GM19452 (cell line): ENCODE measurements around the gene HMG20A.

Experiments
- ATAC-seq: cut with Tn5 transposase; IDR thresholded peaks from one replicate; pipeline ENCODE4 v1.9.1; 2021; ENCODE audit not compliant: unreplicated experiment

The HMG20A gene

DNA sequence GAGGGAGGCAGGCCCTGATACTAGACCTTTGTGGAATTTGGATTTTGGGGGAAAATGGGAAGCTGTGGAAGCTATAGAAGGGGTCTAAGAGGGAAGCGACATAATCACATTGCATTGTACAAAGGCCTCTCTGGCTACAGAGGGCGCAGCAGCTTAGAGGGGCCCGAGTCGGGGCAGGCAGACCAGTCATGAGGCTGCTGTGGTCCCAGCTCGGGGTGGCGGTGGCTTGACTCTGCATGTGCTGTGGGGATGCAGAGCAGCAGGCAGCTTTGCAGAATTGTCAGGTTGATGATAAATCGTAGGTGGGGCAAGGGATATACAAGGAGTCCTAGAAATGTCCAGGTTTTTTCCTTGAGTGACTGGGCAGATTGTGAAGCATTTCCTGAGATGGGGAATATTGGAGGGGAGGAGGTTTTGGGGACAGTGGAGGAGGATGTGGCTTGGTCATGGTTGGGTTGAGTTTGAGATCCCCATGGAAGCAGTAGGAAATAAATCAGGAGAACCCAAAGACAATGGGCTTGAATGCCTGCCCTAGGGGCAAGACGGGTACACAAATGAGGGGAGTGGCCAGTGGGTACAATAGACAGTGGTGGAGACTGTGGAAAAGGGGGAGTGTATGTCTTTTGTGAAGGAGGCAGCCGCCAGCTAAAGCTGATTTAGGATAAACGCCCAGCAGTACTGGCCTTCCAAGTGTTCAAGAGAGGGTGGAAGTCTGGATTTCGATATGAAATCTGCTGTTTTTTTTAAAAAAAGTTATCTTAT lies 94.1 kb downstream of the HMG20A start:
- ATAC-seq = no peak

DNA sequence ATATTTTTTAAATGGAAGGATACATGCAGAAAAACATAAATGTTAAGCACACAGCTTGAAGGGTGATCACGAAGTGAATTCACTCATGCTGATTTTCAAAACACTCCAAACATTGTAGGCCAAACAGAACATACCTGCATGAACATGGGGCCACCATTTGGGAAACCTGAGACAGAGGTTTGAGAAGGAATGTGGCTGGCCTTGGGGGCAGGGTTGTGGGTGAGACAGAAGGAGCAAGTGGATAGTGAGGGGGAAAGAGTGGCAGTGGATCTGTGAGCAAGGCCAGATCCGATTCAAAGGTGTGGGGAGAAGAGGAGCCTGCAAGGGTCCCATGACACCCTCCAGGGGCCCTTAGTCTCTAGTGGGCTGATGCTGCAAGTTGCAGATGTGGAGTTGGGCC lies 94.9 kb downstream of the HMG20A start:
- no peak for ATAC-seq

DNA sequence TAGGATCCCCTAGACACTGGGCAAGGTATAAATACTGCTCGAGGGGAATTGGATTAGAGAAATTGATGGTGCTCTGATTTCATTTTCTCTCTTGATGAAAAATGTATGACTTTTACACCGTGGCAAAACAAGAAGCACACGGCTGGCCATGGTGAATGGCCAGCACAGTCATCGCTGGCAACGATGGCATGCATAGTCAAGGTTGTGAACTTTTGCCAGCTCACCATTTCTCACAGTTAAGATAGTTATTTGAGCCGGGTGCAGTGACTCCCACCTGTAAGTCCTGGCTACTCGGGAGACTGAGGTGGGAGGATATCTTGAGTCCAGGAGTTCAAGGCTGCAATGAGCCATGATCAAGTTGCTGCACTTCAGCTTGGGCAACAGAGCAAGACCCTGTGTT lies 95.4 kb downstream of the HMG20A start:
- ATAC-seq = no peak

DNA sequence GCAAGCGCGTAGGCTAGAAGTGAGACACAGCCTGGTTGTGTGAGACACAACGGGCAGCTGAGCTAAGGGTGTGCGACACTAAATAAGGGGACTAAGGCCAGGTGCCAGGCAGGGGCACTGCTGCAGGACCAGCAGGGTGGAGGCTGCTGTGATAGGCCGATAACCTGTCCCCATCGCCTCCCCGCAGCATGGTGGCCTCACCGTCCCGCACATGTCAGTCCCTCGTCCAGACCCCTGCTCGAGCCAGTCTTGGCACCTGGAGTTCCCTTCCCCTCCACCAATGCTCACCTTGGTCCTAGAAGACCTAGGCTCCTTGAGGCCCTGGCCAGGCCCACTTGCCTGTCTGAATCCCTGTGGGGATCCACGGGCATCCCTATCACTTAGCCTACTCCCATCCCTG lies 96.1 kb downstream of the HMG20A start:
- no peak for ATAC-seq

DNA sequence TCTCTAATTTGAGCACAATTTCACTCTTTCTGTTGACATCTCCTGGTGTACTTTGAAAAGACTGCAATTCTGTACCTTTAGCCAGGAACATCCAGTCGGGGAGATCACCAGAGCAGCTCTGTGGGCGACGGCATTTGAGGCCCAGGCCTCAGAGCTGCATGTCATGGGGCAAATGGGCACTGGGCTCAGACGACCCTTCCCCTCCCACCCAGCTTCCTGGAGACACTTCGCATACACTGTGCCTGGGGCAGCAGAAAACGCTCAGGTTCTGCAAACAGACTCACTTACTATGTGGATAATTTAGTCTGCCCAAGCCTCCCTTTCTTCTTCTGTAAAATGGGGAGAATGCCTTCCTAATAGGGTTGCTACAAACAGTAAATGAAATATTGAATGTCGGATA lies 96.9 kb downstream of the HMG20A start:
- no peak for ATAC-seq

DNA sequence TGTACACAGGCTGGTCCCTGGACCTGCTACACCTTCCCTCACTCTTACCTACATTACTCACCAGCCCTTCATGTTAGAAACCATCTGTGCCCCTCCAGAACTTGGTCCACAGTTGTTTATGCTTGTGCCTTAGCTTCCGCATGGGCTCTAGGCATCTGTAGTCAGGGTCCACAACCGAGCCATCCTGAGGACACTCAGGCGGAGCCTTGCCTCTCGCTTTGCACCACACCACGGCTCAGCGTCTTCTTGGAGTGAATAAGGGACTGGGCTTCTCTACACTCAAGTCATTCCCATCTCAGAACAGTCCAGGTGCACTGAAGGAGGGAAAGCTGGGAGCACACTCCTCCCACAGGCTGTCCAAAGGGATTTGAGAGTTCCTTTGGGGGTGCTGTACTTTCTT lies 97.8 kb downstream of the HMG20A start:
- no peak for ATAC-seq

DNA sequence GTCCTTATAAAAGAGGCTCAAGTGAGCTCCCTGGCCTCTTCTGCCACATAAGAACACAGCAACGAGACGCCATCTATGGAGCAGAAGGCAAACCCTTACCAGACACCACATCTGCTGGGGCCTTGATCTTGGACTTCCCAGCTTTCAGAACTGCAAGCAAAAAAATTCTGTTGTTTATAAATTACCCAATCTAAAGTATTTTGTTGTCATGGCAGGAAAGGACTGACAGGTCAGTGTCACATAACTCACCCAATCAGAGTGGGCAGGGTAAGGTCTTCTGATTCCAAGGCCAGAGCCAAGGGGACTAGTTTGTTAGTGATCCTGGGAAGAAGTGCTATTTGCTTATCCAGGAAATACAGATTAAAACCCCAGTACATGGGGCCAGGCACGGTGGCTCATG lies 98.9 kb downstream of the HMG20A start:
- ATAC-seq = no peak

DNA sequence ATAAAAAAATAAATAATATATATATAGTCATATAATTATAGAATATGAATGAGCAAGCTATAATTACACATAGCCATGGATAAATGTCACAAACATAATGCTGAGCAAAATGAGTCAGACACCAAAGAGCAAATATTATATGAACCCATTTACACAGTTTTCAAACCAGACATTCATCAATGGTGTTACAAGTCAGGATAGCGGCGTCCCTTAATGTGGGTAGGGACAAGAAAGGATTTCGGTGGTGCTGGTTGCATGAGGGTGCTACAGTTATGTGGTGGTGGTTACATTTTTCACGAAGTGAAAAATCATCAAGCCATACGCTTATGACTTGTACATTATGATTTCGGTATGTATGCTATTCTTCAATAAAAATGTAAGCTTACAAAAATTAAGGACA lies 100.5 kb downstream of the HMG20A start:
- ATAC-seq = no peak

DNA sequence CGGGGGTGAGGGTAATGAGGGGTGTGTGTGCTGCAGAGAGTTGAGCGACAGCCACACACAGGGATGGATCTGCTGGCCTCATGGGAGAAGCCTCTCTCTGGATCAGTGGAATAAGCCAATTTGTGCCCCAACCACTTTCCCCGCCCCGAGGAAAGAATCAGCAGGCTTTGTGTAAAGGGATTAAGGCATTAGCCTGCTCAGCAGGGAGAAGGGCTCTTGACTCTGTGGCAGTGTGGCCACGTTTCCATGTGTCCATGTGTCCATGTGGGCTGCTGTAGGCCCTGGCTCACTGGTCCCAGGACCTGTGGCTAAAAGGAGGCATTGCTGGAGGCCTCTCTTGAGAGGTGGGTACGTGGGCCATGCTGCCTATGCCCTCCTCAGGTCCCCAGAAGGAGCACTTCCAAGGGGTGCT lies 104.7 kb downstream of the HMG20A start:
- no peak for ATAC-seq

DNA sequence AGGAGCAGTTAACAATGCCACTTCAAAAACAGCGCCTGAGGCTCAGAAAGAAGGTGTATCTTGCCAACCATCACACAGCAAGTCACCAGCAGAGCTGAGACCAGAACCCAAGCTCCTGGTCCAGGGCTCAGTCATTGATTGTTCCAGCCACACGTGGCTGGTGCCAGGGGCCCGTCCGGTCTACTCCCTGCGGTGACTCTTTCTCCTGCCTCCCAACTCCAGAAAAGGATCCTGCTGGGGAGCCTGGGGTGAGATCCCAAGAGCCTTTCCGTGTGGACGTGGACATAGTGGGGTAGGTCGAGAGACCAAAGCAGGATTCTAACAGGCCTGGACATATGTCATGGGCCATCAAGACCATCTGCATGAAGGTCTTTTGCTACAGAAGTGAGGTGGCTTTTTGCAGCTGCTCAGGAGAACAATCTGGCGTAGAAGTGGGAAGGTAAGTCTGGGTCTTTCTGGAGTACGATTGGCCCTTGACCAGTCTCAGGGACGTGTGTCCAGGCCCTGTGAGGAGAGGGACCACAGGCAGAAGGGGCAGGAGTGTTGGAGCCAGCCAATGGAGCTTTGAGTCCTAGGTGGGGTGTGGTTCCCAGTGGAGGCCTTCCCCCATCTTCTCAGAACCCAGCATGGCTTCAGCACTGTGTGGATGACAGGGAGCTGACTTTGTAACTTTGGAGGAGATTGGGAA lies 105.4 kb downstream of the HMG20A start:
- ATAC-seq = no peak

DNA sequence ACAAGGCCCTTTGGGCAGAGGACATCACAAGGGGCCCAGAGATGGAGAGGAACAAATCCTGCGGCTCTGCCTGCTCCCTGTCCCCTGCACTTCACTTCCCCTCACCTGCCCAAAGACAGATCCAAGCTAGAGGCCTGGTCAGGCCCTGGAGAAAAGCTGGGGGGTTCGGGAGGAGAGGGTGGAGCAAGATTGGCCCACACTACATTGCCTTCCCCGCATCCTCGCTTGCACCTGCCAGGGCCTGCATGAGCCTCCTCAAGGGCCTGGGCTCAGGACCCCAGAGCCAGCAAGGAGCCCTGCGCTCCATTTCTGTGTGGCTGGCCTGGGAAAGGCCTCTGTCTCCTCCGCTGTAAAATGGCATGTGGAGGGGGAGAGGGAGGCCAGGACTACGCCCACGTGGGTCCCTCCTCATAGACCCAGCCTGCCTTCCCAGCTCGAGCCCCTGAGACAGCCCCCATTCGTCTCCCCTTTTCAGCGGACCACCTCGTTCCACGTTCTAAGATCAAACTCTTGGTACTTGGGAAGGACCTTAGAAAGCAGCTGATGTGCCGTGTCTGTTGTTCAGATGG lies 106.0 kb downstream of the HMG20A start:
- ATAC-seq = no peak

DNA sequence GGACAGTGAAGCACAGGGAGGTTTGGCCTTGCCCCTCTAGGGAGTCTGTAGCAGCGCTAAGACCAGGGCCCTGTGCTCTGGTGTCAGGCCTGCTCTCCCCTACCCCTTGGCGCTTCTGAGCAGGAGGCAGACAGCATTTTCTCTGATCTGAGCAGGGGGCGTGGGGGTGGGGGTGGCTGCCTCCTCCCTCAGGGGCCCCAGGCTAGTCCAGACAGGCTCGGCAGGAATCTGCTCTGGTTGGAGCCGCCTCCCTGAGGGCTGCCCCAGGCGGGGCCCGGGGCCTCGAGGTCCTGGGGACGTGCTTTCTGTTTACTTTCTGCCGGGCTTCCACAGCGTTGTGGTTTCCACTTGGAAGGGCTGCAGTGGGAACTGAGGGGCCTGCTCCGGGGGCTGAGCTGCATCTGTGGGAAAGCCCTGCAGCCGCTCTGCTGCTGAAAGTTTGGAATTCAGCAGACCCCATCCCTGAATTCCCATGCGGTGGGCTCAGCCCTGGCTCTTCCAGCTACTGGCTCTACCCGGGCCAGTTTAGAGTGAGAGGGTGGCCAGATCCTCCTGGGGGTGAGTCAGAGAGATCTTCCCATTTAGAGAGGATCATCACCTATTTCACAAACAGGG lies 106.6 kb downstream of the HMG20A start:
- no peak for ATAC-seq

DNA sequence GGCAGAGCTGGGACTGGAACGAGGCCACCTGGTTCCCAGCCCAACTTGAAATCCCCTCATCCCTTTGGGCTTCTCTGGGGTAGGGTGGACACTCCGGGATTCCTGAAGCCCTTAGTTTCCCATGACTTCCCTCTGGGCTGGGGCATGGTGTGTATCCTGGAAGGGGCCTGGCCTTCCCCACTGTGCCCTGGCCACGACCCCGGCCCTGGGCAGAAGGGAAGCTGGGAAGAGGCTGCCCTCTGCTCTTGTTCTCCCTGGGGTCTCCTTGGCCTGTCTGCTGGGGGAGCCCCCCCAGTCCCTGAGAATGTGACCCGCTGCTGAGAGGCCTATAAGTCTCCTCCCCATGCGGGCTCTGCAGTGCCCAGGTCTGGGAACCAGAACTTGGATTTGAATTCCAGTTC lies 107.1 kb downstream of the HMG20A start:
- ATAC-seq = no peak

DNA sequence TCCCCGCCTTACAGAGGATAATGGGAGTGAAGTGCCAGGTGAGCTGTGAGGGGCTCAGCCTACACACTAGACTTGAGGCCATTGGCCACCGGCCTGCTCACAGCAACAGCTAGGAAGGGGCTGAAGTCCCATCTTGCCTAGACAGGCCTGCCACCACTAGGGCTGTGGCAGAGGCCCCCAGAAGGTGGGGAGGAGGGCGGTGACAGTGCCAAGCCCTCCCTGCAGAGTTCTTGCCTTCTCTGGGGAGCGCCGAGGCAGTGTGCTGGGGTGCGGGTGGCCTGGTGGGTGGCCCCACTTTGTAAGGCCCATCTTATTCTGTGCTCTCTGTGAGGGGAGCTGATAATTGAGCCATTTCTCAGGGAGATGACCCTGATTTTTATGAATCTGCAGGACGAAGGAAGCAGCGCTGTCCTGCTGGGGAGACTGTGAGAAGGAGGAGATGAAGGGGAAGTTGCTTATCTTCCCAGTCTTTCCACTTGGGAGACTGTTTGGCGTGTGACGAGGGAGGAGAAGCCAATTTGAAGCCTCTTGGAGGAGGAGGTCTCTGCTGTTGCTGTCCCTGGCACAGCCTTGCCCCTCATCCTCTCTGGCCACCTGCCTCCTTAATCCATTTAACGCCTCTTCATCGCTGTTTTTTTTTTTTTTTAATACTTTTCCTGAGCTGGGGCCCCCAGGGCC lies 107.7 kb downstream of the HMG20A start:
- no peak for ATAC-seq

DNA sequence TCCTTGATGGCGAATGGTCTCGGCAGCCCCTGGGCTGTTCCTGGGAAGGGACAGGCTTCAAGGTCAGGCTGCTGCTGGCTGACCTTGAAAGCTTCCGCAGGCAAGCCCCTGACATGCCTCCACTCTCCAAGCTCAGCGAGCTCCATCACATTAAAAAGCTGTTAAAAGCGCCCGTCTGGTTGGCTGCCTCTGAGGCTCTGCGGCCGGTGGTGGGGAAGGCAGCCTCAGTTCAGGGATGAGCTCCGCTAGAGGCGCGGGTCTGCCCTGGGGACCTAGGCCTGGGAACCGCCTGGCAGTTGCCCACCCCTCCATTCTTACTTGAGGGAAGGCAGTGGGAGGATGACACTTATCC lies 108.3 kb downstream of the HMG20A start:
- ATAC-seq = no peak

DNA sequence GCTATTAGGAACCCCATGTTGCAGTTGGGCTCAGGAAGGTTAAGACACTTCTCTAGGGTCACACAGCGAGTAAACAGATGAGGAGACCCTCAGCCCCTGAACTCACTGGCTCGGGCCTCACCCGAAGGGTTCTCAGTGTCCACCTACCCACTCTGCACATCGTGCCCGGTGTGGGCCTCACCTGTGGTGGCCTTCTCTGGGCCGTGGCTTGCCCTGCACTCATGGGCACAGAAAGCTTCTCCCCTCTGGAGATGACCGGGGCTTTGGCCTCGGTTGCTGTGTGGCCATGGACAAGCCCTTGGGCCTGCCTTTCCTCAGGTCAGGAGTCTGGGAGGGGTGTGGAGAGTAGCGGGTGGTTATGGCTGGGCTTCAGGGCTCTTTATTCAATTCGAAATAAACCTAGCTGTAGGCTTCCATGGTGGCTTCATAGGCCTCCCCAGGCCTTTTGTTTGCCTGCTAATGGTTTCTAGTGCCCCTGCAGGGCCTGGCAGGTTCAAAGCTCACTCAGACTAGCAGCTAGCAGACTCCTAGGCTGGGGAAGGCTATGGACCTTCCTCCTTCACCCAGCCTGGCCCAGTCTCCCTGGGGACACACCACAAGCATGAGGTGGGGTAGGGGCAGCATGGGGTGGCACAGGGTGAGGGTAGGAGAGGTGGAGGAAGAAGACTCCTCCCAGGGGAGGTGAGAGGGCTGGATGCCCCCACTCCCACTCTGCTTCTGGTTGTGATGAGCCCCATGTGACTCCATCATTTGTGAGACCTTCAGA lies 108.9 kb downstream of the HMG20A start:
- no peak for ATAC-seq

DNA sequence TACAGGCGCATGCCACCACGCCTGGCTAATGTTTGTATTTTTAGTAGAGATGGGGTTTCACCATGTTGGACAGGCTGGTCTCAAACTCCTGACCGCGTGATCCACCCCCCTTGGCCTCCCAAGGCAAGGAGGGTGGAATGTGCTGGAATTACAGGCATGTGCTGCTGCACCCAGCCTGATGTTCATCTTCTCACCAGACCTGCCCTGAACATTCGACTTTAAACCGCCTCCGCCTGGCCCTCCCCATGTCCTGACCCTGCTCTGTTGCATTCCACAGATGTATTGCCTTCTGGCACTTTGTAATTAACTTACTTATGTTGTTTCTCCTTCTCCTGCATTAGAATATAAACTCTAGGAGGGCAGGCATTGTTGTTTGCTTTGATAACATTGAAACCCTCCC lies 109.9 kb downstream of the HMG20A start:
- ATAC-seq = no peak

DNA sequence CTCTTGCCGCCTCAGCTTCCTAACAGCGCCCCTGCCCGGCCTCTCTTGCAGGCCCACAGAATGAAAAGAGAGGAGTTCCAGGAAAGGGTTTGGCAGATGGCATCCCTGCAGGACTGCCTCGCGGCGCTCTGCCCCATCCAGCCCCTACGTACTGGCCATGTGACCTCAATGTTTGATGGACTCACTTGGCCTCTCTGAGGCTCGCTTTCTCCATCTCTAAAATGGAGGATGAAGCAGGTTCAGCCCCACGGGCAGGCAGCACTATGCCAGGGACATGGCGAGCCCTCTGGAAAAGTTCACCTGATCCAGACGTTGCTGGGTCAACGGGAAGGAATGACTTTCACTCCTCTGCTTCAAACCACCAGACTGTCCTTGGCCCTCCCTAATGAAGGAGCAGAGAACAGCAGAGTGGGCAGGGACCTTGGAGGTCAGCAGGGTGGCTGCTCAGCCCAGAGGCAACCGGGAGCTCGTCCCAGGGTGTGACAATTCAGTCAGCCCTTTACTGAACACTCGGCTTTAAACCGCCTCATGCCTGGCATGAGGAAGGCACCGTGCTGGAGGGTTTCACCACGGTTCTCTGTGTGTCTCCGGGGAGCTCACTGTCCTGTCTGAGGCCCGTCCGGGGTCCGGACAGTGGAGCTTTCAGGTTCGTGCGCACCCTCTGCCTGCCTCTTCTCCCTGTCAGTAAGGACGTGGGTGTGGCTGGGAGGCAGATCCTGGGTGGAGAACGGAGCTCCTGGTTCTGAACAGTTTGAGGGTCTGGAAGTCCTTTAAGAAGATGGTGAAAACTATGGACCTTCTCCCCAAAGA lies 110.7 kb downstream of the HMG20A start:
- ATAC-seq = no peak

DNA sequence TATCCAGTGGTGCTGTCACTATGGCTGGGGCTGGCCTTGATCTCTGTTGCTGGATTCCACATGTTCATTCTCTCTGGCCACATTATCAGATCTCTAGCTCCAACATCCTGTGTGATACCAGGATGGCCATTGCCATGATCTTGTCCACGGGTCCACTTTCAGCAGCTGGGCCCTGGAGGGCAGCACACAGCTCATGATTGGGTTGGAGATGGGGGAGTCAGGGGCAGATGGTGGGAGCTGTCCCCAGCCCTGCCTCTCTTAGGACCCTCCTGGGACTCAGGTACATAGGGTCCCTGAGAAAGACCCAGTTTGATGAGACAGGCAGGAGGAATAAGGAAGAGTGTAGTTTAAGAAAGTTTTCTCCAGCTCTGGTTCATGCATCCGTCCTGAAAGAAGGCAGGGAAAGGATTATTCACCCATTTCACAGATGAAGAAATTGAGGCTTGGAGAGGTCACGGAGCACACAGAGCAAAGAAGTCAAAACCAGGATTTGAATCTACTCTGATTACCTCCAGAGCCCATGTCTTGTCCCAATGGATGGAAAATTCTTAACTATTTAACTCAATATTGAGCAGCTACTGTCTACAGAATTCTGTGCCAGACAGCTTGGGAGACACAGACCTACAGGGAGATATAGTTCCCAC lies 111.5 kb downstream of the HMG20A start:
- ATAC-seq = no peak
